ENCODE data around the gene SDS.
A peak's percentile ranks its signal among the peaks of the same experiment; 100 is the strongest.
"Not testable (repeated sequence)": the region's sequence is repeated elsewhere in the genome, so short reads cannot be mapped to it uniquely, and the experiment has no call there.

Gene SDS

GRCh38 chr12:113373969-113374368, 29.7 kb downstream of the SDS start:
- DNase-seq = no peak

GRCh38 chr12:113373440-113373839, 30.2 kb downstream of the SDS start:
- no peak for DNase-seq

GRCh38 chr12:113372371-113372770, 31.3 kb downstream of the SDS start:
- no peak for DNase-seq

- no peak for DNase-seq
Measured at GRCh38 chr12:113371808-113372207, 31.9 kb downstream of the SDS start.

- no peak for DNase-seq
Measured at GRCh38 chr12:113370923-113371682, 32.6 kb downstream of the SDS start.

- no peak for DNase-seq
Measured at GRCh38 chr12:113369391-113369985, 34.2 kb downstream of the SDS start.

- no peak for DNase-seq
Measured at GRCh38 chr12:113368331-113368730, 35.4 kb downstream of the SDS start.

GRCh38 chr12:113366827-113367226, 36.9 kb downstream of the SDS start:
- no peak for DNase-seq

- DNase-seq = no peak
Measured at GRCh38 chr12:113365639-113366395, 37.9 kb downstream of the SDS start.

- no peak for DNase-seq
Measured at GRCh38 chr12:113364698-113365097, 39.0 kb downstream of the SDS start.

- no peak for DNase-seq
Measured at GRCh38 chr12:113361574-113362370, 41.9 kb downstream of the SDS start.

- DNase-seq = no peak
Measured at GRCh38 chr12:113359939-113360748, 43.5 kb downstream of the SDS start.

- no peak for DNase-seq
Measured at GRCh38 chr12:113359133-113359938, 44.4 kb downstream of the SDS start.

GRCh38 chr12:113358381-113359132, 45.1 kb downstream of the SDS start, which contains the start of gene PLBD2:
TSS of gene PLBD2 (plus strand) at chr12:113358587. CDS start at chr12:113358601, 14 bp downstream.
- peak; percentile 66 for DNase-seq

- DNase-seq = not testable (repeated sequence)
Measured at GRCh38 chr12:113354192-113354591, 49.5 kb downstream of the SDS start.

GRCh38 chr12:113351089-113351488, 52.6 kb downstream of the SDS start:
- DNase-seq = no peak

- DNase-seq = no peak
Measured at GRCh38 chr12:113348849-113349536, 54.7 kb downstream of the SDS start.

GRCh38 chr12:113347892-113348291, 55.8 kb downstream of the SDS start:
- DNase-seq = no peak

- no peak for DNase-seq
Measured at GRCh38 chr12:113347107-113347506, 56.6 kb downstream of the SDS start.

GRCh38 chr12:113346353-113346752, 57.3 kb downstream of the SDS start:
- DNase-seq = no peak
